Measurements from ENCODE around the gene CEND1. TPM values are rescaled to one million over a fixed set of nuclear protein-coding genes. Genes with fewer than 3 reads are reported as not detected.

The CEND1 gene
- total and polyA plus RNA-seq, 2 of the 13 experiments (the other 11 are each of a cell fraction or from before 2014, with no cell fraction given): not detected

DNA sequence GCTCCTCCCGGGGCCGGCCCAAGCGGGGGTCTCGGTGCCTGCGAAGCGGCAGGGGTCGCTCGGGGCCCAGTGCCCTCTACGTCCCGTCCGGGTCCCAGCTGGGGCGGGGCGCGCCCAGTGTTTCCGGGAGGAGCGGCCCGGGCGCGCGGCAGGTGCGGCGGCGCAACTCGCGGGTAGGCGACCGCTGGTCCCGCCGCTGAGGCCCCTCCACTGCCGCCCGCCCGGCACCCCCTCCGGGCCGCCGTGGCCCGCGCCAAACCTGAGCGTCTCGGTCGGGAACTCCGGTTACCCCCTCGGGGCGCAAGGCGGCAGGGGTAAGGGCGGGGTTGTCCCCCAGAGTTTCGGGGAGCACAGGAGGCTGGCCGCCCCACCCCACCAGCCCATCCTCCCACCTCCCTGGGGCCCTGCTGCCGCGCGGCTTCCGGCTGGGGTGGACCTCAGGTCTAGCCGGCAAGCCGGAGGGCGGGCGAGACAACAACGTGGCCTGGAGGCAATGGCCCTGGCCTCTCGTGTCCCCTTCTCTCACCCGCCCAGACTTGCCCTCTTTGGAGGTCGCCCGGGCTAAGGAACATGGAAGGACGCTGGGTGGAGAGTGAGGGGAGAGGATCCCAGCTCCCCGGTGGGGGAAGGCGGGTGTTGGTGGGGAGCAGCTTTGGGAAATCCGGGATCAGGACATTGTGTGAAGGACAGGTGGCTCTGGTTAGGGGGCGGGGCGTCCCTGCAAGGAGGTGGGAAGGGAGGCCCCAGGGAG lies 37.4 kb upstream of the CEND1 start (continued):
- peak; percentile 75; the same call in 1 of the 2 replicates for TF ChIP-seq ZNF703 (CRISPR knock-in tag; IDR thresholded peaks at IDR 0.05; ENCODE audit: borderline replicate concordance)
- TF ChIP-seq ZNF180 (CRISPR knock-in tag; IDR thresholded peaks at IDR 0.05; ENCODE audit: borderline replicate concordance, low read depth): no peak
- TF ChIP-seq KLF13 (CRISPR knock-in tag; IDR thresholded peaks at IDR 0.05): peak; percentile 25; the same call in 1 of the 2 replicates
- peak; percentile 72; the same call in 1 of the 2 replicates for TF ChIP-seq IRX3 (CRISPR knock-in tag; IDR thresholded peaks at IDR 0.05; ENCODE audit: borderline replicate concordance, low read depth)
- TF ChIP-seq, protein P1, sequence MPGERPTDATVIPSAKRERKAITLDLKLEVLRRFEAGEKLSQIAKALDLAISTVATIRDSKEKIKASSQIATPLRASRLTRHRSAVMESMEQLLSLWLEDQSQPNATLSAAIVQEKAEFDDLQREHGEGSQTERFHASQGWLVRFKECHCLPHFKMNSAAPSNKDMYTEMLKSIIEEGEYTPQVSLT (CRISPR knock-in tag; IDR thresholded peaks at IDR 0.05; ENCODE audit: borderline replicate concordance, low read depth): no peak
- TF ChIP-seq, protein P2, sequence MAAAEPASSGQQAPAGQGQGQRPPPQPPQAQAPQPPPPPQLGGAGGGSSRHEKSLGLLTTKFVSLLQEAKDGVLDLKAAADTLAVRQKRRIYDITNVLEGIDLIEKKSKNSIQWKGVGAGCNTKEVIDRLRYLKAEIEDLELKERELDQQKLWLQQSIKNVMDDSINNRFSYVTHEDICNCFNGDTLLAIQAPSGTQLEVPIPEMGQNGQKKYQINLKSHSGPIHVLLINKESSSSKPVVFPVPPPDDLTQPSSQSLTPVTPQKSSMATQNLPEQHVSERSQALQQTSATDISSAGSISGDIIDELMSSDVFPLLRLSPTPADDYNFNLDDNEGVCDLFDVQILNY (CRISPR knock-in tag; conservative IDR thresholded peaks at IDR 0.05): peak; percentile 18; the same call in 1 of the 2 replicates
- TF ChIP-seq HES4 (CRISPR knock-in tag; IDR thresholded peaks at IDR 0.05; ENCODE audit: borderline replicate concordance): peak; percentile 55; the same call in 1 of the 2 replicates
- TF ChIP-seq, protein P3, sequence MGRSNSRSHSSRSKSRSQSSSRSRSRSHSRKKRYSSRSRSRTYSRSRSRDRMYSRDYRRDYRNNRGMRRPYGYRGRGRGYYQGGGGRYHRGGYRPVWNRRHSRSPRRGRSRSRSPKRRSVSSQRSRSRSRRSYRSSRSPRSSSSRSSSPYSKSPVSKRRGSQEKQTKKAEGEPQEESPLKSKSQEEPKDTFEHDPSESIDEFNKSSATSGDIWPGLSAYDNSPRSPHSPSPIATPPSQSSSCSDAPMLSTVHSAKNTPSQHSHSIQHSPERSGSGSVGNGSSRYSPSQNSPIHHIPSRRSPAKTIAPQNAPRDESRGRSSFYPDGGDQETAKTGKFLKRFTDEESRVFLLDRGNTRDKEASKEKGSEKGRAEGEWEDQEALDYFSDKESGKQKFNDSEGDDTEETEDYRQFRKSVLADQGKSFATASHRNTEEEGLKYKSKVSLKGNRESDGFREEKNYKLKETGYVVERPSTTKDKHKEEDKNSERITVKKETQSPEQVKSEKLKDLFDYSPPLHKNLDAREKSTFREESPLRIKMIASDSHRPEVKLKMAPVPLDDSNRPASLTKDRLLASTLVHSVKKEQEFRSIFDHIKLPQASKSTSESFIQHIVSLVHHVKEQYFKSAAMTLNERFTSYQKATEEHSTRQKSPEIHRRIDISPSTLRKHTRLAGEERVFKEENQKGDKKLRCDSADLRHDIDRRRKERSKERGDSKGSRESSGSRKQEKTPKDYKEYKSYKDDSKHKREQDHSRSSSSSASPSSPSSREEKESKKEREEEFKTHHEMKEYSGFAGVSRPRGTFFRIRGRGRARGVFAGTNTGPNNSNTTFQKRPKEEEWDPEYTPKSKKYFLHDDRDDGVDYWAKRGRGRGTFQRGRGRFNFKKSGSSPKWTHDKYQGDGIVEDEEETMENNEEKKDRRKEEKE (IDR thresholded peaks at IDR 0.05): no peak
- TF ChIP-seq, protein P4, sequence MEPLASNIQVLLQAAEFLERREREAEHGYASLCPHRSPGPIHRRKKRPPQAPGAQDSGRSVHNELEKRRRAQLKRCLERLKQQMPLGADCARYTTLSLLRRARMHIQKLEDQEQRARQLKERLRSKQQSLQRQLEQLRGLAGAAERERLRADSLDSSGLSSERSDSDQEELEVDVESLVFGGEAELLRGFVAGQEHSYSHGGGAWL (CRISPR knock-in tag; IDR thresholded peaks at IDR 0.05): peak; percentile 74; the same call in 1 of the 2 replicates
- peak; percentile 85 for TF ChIP-seq HDAC1 (CRISPR knock-in tag; IDR thresholded peaks at IDR 0.05)
- TF ChIP-seq ZNF33A (CRISPR knock-in tag; IDR thresholded peaks at IDR 0.05; ENCODE audit: borderline replicate concordance): no peak
- TF ChIP-seq, protein P5, sequence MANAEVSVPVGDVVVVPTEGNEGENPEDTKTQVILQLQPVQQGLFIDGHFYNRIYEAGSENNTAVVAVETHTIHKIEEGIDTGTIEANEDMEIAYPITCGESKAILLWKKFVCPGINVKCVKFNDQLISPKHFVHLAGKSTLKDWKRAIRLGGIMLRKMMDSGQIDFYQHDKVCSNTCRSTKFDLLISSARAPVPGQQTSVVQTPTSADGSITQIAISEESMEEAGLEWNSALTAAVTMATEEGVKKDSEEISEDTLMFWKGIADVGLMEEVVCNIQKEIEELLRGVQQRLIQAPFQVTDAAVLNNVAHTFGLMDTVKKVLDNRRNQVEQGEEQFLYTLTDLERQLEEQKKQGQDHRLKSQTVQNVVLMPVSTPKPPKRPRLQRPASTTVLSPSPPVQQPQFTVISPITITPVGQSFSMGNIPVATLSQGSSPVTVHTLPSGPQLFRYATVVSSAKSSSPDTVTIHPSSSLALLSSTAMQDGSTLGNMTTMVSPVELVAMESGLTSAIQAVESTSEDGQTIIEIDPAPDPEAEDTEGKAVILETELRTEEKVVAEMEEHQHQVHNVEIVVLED (CRISPR knock-in tag; IDR thresholded peaks at IDR 0.05; ENCODE audit: borderline replicate concordance): 0 out of 2 replicates have a peak, but pooled peaks have one; percentile 11
- TF ChIP-seq, protein P6, sequence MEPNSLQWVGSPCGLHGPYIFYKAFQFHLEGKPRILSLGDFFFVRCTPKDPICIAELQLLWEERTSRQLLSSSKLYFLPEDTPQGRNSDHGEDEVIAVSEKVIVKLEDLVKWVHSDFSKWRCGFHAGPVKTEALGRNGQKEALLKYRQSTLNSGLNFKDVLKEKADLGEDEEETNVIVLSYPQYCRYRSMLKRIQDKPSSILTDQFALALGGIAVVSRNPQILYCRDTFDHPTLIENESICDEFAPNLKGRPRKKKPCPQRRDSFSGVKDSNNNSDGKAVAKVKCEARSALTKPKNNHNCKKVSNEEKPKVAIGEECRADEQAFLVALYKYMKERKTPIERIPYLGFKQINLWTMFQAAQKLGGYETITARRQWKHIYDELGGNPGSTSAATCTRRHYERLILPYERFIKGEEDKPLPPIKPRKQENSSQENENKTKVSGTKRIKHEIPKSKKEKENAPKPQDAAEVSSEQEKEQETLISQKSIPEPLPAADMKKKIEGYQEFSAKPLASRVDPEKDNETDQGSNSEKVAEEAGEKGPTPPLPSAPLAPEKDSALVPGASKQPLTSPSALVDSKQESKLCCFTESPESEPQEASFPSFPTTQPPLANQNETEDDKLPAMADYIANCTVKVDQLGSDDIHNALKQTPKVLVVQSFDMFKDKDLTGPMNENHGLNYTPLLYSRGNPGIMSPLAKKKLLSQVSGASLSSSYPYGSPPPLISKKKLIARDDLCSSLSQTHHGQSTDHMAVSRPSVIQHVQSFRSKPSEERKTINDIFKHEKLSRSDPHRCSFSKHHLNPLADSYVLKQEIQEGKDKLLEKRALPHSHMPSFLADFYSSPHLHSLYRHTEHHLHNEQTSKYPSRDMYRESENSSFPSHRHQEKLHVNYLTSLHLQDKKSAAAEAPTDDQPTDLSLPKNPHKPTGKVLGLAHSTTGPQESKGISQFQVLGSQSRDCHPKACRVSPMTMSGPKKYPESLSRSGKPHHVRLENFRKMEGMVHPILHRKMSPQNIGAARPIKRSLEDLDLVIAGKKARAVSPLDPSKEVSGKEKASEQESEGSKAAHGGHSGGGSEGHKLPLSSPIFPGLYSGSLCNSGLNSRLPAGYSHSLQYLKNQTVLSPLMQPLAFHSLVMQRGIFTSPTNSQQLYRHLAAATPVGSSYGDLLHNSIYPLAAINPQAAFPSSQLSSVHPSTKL (CRISPR knock-in tag; IDR thresholded peaks at IDR 0.05): peak; percentile 18; the same call in 1 of the 2 replicates
- no peak for TF ChIP-seq MLLT10 (CRISPR knock-in tag; IDR thresholded peaks at IDR 0.05)

All from HepG2 (cell line).